ENCODE measurements around the gene PDHX.
A peak's percentile ranks its signal among the peaks of the same experiment; 100 is the strongest.

PDHX gene

DNA sequence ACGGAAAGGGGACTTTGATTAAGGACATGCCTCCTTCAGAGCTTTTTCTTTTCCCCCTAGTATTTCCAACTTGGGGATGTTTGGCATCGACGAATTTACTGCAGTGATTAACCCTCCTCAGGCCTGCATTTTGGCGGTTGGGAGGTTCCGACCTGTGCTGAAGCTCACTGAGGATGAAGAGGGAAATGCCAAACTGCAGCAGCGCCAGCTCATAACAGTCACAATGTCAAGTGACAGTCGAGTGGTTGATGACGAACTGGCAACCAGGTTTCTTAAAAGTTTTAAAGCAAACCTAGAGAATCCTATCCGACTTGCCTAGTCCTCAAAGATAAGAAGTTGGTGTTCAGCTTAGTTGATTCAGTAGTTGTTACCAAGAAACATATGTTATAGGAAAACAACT lies 78.4 kb downstream of the PDHX start:
- TF ChIP-seq CTCF (IDR thresholded peaks at IDR 0.05; ENCODE audit: extremely low read depth, missing control alignments) = no peak
- DNase-seq (ENCODE audit: low spot score) = no peak

DNA sequence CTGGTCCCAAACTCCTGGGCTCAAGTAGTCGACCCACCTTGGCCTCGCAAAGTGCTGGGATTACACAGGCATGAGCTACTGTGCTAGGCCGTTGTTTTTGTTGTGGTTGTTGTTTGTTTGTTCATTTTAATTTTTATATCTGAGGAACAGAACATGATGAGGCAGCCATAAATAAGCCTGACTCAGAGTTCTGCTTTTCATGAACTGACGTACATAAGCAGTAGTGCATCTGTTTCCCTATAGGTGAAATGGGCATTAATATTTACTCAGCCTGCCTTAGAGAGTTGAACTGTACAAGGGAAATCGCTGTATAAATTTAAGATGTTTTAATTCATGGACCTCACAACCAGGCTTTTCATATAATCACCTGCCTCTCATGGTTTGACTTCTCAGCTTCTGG lies 80.5 kb downstream of the PDHX start:
- no peak for TF ChIP-seq CTCF (IDR thresholded peaks at IDR 0.05; ENCODE audit: extremely low read depth, missing control alignments)
- no peak for DNase-seq (ENCODE audit: low spot score)

DNA sequence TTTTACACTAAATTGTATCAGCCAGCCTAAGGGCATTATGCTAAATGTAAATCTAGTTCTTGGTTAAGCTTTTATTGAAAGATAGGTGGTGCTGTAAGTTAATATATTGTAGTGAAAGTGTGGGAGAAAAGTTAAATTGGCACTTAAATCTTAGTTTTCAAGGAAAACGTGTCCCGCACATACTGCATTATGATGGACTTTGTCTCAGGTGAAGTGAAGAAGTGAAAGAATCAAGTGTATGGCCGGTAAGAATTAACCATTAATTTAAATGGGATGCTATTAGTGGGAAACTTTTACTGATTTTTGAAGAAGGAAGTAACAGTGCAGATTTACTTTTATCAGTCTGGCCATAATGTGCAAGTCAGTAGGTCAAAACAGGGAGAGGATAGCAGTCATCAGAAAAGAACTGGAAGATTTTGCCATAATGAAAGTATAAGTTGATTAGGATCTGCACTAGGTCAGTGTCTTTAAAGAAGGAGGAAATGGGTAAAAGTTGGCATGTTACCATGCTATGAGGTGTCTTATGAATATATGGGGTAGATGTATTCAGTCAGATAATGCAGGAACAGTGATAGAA lies 81.6 kb downstream of the PDHX start:
- DNase-seq (ENCODE audit: low spot score) = peak; percentile 15

DNA sequence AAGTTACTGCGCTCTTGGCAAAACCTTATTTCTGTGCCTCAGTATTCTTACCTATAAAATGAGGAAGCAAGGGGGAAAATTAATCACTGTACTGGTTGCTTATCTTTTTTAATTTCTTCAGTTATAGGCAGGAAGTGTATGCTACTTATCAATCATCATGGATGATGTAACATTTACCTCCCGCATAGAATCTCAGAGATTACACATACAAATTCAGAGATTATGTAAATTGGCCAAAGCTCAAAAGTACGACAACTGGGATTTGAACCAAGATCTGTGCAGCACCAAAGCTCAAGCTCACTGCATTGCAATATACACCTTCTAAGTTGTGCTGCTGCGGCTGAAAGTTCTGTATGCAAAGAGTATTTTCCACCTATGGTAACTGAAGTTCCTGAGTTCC lies 83.0 kb downstream of the PDHX start:
- no peak for DNase-seq (ENCODE audit: low spot score)

More for the DNA sequence above, 81.6 kb downstream of the PDHX start:
- no peak for TF ChIP-seq CTCF (IDR thresholded peaks at IDR 0.05; ENCODE audit: extremely low read depth, missing control alignments)

GRCh38 chr11:35003186-35003585 lies 86.8 kb downstream of the PDHX start:
- no peak for DNase-seq (ENCODE audit: low spot score)
- no peak for TF ChIP-seq CTCF (IDR thresholded peaks at IDR 0.05; ENCODE audit: extremely low read depth, missing control alignments)

More for the DNA sequence above, 83.0 kb downstream of the PDHX start:
- TF ChIP-seq CTCF (IDR thresholded peaks at IDR 0.05; ENCODE audit: extremely low read depth, missing control alignments) = no peak

GRCh38 chr11:35003658-35004057 lies 87.2 kb downstream of the PDHX start:
- DNase-seq (ENCODE audit: low spot score) = no peak
- TF ChIP-seq CTCF (IDR thresholded peaks at IDR 0.05; ENCODE audit: extremely low read depth, missing control alignments) = no peak

GRCh38 chr11:35005141-35005780 lies 88.8 kb downstream of the PDHX start:
- TF ChIP-seq CTCF (IDR thresholded peaks at IDR 0.05; ENCODE audit: extremely low read depth, missing control alignments) = no peak
- no peak for DNase-seq (ENCODE audit: low spot score)
